ENCODE measurements around the gene KCTD16. TPM values are rescaled to one million over a fixed set of nuclear protein-coding genes. Genes with fewer than 3 reads are reported as not detected.

Gene KCTD16
- total RNA-seq, 1 donor from 2014 or later: 0.44 TPM

DNA sequence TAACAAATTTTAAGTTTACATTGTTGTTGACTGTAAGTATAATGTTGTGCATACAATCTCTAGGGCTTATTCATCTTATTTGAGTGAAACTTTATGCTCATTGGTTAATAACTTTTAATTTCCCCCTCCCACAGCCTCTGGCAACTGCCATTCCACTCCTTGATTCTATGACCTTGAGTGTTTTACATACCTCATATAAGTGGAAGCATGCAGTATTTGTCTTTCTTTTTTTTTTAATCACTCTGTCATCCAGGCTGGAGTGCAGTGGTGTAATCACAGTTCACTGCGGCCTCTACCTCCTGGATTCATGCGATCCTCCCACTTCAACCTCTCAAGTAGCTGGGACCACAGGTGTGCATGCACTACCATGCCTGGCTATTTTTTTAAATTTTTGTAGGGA lies 83.9 kb downstream of the KCTD16 start:
- H3K9me3 Mint-ChIP-seq (ENCODE audit: unreplicated experiment): no peaks in the 10 kb centered on the region
- H3K4me3 Mint-ChIP-seq (ENCODE audit: unreplicated experiment): no peak overlapping the region
- DNase-seq (ENCODE audit: low spot score): no peak
- H3K27me3 Mint-ChIP-seq (ENCODE audit: unreplicated experiment): no peaks in the 10 kb centered on the region
- H3K4me1 Mint-ChIP-seq (ENCODE audit: unreplicated experiment): no peaks in the 10 kb centered on the region
- TF ChIP-seq, protein P1, sequence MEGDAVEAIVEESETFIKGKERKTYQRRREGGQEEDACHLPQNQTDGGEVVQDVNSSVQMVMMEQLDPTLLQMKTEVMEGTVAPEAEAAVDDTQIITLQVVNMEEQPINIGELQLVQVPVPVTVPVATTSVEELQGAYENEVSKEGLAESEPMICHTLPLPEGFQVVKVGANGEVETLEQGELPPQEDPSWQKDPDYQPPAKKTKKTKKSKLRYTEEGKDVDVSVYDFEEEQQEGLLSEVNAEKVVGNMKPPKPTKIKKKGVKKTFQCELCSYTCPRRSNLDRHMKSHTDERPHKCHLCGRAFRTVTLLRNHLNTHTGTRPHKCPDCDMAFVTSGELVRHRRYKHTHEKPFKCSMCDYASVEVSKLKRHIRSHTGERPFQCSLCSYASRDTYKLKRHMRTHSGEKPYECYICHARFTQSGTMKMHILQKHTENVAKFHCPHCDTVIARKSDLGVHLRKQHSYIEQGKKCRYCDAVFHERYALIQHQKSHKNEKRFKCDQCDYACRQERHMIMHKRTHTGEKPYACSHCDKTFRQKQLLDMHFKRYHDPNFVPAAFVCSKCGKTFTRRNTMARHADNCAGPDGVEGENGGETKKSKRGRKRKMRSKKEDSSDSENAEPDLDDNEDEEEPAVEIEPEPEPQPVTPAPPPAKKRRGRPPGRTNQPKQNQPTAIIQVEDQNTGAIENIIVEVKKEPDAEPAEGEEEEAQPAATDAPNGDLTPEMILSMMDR (IDR thresholded peaks at IDR 0.05; ENCODE audit: unreplicated experiment): no peak
- H3K27ac Mint-ChIP-seq (ENCODE audit: unreplicated experiment): no peak overlapping the region
- no peaks in the 10 kb centered on the region for H3K36me3 Mint-ChIP-seq (ENCODE audit: low read depth, unreplicated experiment)

DNA sequence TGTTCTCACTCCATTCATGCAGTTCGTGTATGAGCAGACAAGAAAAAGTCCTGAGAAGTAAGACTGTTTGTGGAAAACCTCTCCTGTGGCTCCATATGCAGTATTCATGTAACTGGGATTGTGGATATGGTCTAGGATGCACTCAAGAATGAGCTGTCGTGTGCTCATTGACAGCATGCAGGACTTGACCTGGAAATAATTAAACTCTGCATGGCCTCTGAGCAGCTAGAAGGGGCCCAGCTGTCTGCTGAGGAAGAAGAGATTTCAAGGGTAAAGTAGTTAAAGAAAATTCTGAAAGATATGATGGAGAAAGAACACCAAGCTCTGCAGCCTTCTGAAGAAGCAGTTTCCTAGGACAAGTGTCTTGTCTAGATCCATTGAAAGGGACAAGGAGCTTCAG lies 89.4 kb downstream of the KCTD16 start:
- TF ChIP-seq, protein P1 (IDR thresholded peaks at IDR 0.05; ENCODE audit: unreplicated experiment): no peak
- H3K4me3 Mint-ChIP-seq (ENCODE audit: unreplicated experiment): no peak overlapping the region
- DNase-seq (ENCODE audit: low spot score): no peak

DNA sequence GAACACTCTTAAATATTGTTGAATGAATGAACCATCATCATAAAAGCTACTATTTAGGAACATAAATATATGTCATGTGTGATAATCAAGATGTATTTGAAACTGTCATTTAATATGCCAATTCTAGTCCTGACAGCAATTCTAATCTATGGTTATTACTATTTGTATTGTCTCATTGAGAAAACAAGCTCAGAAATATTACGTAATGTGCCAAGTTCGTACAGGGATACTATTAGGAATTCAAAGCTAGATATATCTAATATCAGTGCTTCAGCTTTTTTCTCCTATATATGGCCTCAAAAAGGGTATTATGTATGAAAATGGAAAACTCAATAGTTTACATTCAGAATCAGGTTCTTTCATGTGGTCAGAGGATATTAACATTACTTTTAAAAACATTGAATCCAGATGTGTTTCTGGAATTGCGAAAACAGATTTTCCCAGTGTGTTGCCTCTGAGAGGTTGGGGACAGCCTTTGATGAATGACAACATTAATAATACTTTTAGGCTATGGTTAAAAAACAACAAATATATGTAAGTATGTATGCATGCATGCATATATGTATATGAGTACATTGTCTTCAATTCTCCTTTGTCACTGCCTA lies 95.1 kb downstream of the KCTD16 start:
- no peak for DNase-seq (ENCODE audit: low spot score)
- no peaks in the 10 kb centered on the region for H3K4me1 Mint-ChIP-seq (ENCODE audit: unreplicated experiment)
- H3K27ac Mint-ChIP-seq (ENCODE audit: unreplicated experiment): no peak overlapping the region
- H3K36me3 Mint-ChIP-seq (ENCODE audit: low read depth, unreplicated experiment): no peaks in the 10 kb centered on the region
- no peaks in the 10 kb centered on the region for H3K27me3 Mint-ChIP-seq (ENCODE audit: unreplicated experiment)
- H3K9me3 Mint-ChIP-seq (ENCODE audit: unreplicated experiment): no peaks in the 10 kb centered on the region
- TF ChIP-seq, protein P1 (IDR thresholded peaks at IDR 0.05; ENCODE audit: unreplicated experiment): no peak
- H3K4me3 Mint-ChIP-seq (ENCODE audit: unreplicated experiment): no peak overlapping the region

More for the DNA sequence above, 89.4 kb downstream of the KCTD16 start:
- no peaks in the 10 kb centered on the region for H3K9me3 Mint-ChIP-seq (ENCODE audit: unreplicated experiment)
- no peaks in the 10 kb centered on the region for H3K36me3 Mint-ChIP-seq (ENCODE audit: low read depth, unreplicated experiment)
- no peak overlapping the region for H3K27ac Mint-ChIP-seq (ENCODE audit: unreplicated experiment)
- no peaks in the 10 kb centered on the region for H3K27me3 Mint-ChIP-seq (ENCODE audit: unreplicated experiment)
- H3K4me1 Mint-ChIP-seq (ENCODE audit: unreplicated experiment): no peaks in the 10 kb centered on the region

DNA sequence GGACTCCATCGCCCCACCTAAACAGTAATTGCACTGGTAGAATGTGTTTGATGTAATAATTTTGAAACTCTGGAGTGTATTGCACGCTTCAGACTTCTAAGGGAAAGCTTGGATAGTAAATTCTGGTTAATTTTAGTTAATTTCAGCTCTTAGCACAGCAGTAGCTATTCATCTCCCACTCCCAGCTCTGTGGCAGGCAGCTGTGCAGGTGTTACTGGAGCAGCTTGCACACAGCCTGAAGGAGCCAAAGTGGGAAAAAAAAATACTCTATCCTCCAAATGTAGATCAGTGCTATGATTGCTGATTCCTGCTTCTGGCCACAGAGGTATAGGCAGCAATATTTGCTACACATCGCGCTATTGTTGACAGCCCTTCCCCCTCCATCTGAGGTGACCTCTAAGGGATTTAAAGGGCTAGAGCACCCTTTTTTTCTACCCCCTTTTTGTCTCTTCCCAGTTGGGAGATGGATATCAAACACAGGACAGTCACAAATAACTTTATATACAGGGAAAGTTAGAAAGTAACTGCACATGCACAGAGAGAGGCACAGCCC lies 97.4 kb downstream of the KCTD16 start:
- H3K4me3 Mint-ChIP-seq (ENCODE audit: unreplicated experiment): no peak overlapping the region
- H3K27me3 Mint-ChIP-seq (ENCODE audit: unreplicated experiment): no peaks in the 10 kb centered on the region
- TF ChIP-seq, protein P1 (IDR thresholded peaks at IDR 0.05; ENCODE audit: unreplicated experiment): no peak
- H3K27ac Mint-ChIP-seq (ENCODE audit: unreplicated experiment): no peak overlapping the region
- no peaks in the 10 kb centered on the region for H3K36me3 Mint-ChIP-seq (ENCODE audit: low read depth, unreplicated experiment)
- no peaks in the 10 kb centered on the region for H3K4me1 Mint-ChIP-seq (ENCODE audit: unreplicated experiment)
- no peaks in the 10 kb centered on the region for H3K9me3 Mint-ChIP-seq (ENCODE audit: unreplicated experiment)
- DNase-seq (ENCODE audit: low spot score): no peak

DNA sequence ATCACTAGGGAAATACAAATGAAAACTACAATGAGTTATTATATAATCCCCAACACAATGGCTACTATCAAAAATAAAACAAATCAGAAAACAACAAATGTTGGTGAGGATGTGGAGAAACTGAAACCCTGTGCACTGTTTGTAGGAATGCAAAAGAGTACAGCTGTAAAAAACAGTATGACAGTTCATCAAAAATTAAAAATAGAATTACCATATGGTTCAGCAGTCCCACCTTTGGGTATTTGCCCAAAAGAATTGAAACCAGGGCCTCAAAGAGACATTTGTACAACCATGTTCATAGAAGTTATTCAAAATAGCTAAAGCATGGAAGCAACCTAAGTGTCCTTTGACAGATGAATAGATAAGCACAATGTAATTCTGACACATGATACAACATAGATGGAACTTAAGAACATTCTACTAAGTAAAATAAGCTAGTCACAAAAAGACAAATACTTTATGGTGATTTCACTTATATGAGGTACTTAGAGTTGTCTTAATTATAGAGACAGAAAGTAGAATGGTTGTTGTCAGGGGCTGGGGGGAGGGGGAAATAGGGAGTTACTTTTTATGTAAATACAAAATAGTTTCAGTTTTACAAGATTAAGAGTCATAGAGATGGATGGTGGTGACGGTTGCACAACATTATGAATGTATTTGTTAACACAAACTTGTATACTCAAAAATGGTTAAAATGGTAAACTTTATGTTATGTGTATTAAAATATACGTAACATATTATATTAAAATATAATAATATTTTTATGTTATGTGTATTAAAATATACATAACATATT lies 102.8 kb downstream of the KCTD16 start:
- DNase-seq (ENCODE audit: low spot score): no peak
- H3K27me3 Mint-ChIP-seq (ENCODE audit: unreplicated experiment): no peaks in the 10 kb centered on the region
- no peaks in the 10 kb centered on the region for H3K9me3 Mint-ChIP-seq (ENCODE audit: unreplicated experiment)
- H3K4me1 Mint-ChIP-seq (ENCODE audit: unreplicated experiment): no peaks in the 10 kb centered on the region
- H3K4me3 Mint-ChIP-seq (ENCODE audit: unreplicated experiment): no peak overlapping the region
- TF ChIP-seq, protein P1 (IDR thresholded peaks at IDR 0.05; ENCODE audit: unreplicated experiment): no peak
- no peaks in the 10 kb centered on the region for H3K36me3 Mint-ChIP-seq (ENCODE audit: low read depth, unreplicated experiment)
- no peak overlapping the region for H3K27ac Mint-ChIP-seq (ENCODE audit: unreplicated experiment)

Data from endothelial cell (in vitro differentiated cells).